Keratinocyte (primary cell): ENCODE data around the gene ZFYVE28. TPM values are rescaled to one million over a fixed set of nuclear protein-coding genes. Genes with fewer than 3 reads are reported as not detected.
"Not testable (repeated sequence)": the region's sequence is repeated elsewhere in the genome, so short reads cannot be mapped to it uniquely, and the experiment has no call there.

Experiments
- DNase-seq: peaks from one replicate; pipeline ENCODE4 v3.0.0-alpha.2; 2011; ENCODE audit warnings: low read depth, missing footprints, low spot score
- FAIRE-seq: peaks from 2 replicates; lab custom pipeline; 2011; peaks lifted over from hg19 to GRCh38; lab: Jason Lieb, UNC
- H2AFZ ChIP-seq: 2 replicates; pipeline ENCODE4 v1.6.0; 2012; ENCODE audit warnings: low read length, control low read depth, inconsistent platforms; ENCODE audit not compliant: control insufficient read depth
- H3K27ac ChIP-seq: 2 replicates; pipeline ENCODE4 v1.5.1; 2011; ENCODE audit warnings: low read length; ENCODE audit not compliant: control insufficient read depth, insufficient read depth
- H3K27me3 ChIP-seq: 3 replicates; pipeline ENCODE4 v1.6.0; 2011; ENCODE audit warnings: low read length; ENCODE audit not compliant: control insufficient read depth, insufficient read depth; ENCODE audit errors: extremely low read depth
- H3K36me3 ChIP-seq, 2 experiments: 2 replicates in 1 of 2; 3 replicates in 1 of 2; pipeline ENCODE4 v1.5.1; 2011; ENCODE audit warnings: low read length in 2 of 2, mild to moderate bottlenecking in 1 of 2; ENCODE audit not compliant: control insufficient read depth in 2 of 2, insufficient read depth in 2 of 2; ENCODE audit errors: extremely low read depth in 1 of 2
- H3K4me1 ChIP-seq: 3 replicates; pipeline ENCODE4 v1.5.1; 2011; ENCODE audit warnings: low read length; ENCODE audit not compliant: control insufficient read depth, insufficient read depth; ENCODE audit errors: extremely low read depth
- H3K4me2 ChIP-seq: 3 replicates; pipeline ENCODE4 v1.6.0; 2011; ENCODE audit warnings: low read depth, low read length; ENCODE audit not compliant: control insufficient read depth, insufficient read depth; ENCODE audit errors: extremely low read depth
- H3K4me3 ChIP-seq, 3 experiments: fragments of 200-600 bp in 1 of 3; sonication (generic) in 1 of 3; 2 replicates in 2 of 3; 3 replicates in 1 of 3; pipeline ENCODE4 v1.5.1; 2011 to 2016; ENCODE audit warnings: low read length in 3 of 3, mild to moderate bottlenecking in 3 of 3, control low read depth in 2 of 3, inconsistent platforms in 1 of 3, low read depth in 1 of 3, mixed read lengths in 1 of 3, mixed run types in 1 of 3, moderate library complexity in 1 of 3; ENCODE audit not compliant: control insufficient read depth in 2 of 3, insufficient read depth in 2 of 3; ENCODE audit errors: extremely low read depth in 1 of 3
- H3K79me2 ChIP-seq: 2 replicates; pipeline ENCODE4 v1.6.0; 2012; ENCODE audit warnings: low read length; ENCODE audit not compliant: control insufficient read depth, insufficient read depth
- H3K9ac ChIP-seq: 3 replicates; pipeline ENCODE4 v1.6.0; 2011; ENCODE audit warnings: low read length; ENCODE audit not compliant: control insufficient read depth, insufficient read depth; ENCODE audit errors: extremely low read depth
- H3K9me1 ChIP-seq: 3 replicates; pipeline ENCODE4 v1.6.0; 2011; ENCODE audit warnings: low read length; ENCODE audit not compliant: control insufficient read depth, insufficient read depth; ENCODE audit errors: extremely low read depth
- H3K9me3 ChIP-seq: 2 replicates; pipeline ENCODE4 v1.5.1; 2012; ENCODE audit warnings: low read depth, low read length; ENCODE audit not compliant: control insufficient read depth
- H4K20me1 ChIP-seq: 3 replicates; pipeline ENCODE4 v1.6.0; 2011; ENCODE audit warnings: low read length; ENCODE audit not compliant: control insufficient read depth, insufficient read depth; ENCODE audit errors: extremely low read depth
- CTCF ChIP-seq, 3 experiments: IDR thresholded peaks in 1 of 3; conservative IDR thresholded peaks in 1 of 3; optimal IDR thresholded peaks in 1 of 3; 2 replicates in 2 of 3; 3 replicates in 1 of 3; pipeline versions ENCODE3 to v1.5.1; 2011; ENCODE audit warnings: low read length in 3 of 3, mild to moderate bottlenecking in 3 of 3, moderate library complexity in 2 of 3, control low read depth in 1 of 3, inconsistent platforms in 1 of 3; ENCODE audit not compliant: insufficient read depth in 2 of 3; ENCODE audit errors: extremely low read depth in 1 of 3
- EZH2 ChIP-seq: IDR thresholded peaks from one replicate; pipeline ENCODE4 v1.6.1; 2012; ENCODE audit warnings: inconsistent platforms, mild to moderate bottlenecking, low read length, moderate library complexity
- dilution Hi-C: fragments of 300-500 bp; cut with MboI; formaldehyde crosslinking; loops from one replicate; pipeline ENCODE4 v1.7.0; 2020; ENCODE audit warnings: low sequenced_read_pairs; ENCODE audit not compliant: extremely low pct_ligation_motif_present
- polyA plus RNA-seq, 5 experiments: library from polyadenylated mRNA; depleted of rRNA in 3 of 5; stranded (reverse) in 3 of 5; stranded (forward) in 1 of 5; unstranded in 1 of 5; fragments of >200 nt; gene quantifications; 1 replicate in 1 of 5; 2 replicates in 3 of 5; 3 replicates in 1 of 5; pipeline versions ENCODE4 v1.2.1 to v1.2.3, GENCODE V29; 2011 to 2012; ENCODE audit warnings: missing spikeins in 2 of 5, low read depth in 1 of 5, low replicate concordance in 1 of 5

The ZFYVE28 gene
- polyA plus RNA-seq, 1 donor (not counting 4 experiments of a cell fraction or from before 2014, with no cell fraction given) = 0.33 TPM

- FAIRE-seq (no peak), DNase-seq (no peak)
- Histone ChIP-seq H2AFZ (no peak overlapping the region), H3K4me2 (no peak overlapping the region), H3K4me3 (no peak overlapping the region), H3K4me1 (no peaks in the 10 kb centered on the region), H4K20me1 (no peaks in the 10 kb centered on the region), H3K27ac (no peak overlapping the region), H3K27me3 (peaks cover 23% of the 10 kb centered on the region), H3K9ac (no peak overlapping the region), H3K79me2 (no peaks in the 10 kb centered on the region), H3K9me1 (no peaks in the 10 kb centered on the region), H3K36me3 (no peaks in the 10 kb centered on the region), H3K9me3 (no peaks in the 10 kb centered on the region)
- dilution Hi-C loops = no loop called here
- TF ChIP-seq CTCF (optimal IDR thresholded peaks at IDR 0.05 in 1 of 3, IDR thresholded peaks at IDR 0.05 in 1 of 3, conservative IDR thresholded peaks at IDR 0.05 in 1 of 3; ENCODE audit: extremely low read depth in 1 of 3, insufficient read depth in 2 of 3, low read length in 3 of 3) (no peak), EZH2 (no peak)
Measured at GRCh38 chr4:2384245-2384644, 34.2 kb downstream of the ZFYVE28 start.

- Histone ChIP-seq H3K79me2 (no peaks in the 10 kb centered on the region), H2AFZ (no peak overlapping the region), H3K4me3 (no peak overlapping the region), H3K27me3 (peaks cover 23% of the 10 kb centered on the region), H3K4me1 (no peaks in the 10 kb centered on the region), H4K20me1 (no peaks in the 10 kb centered on the region), H3K27ac (no peak overlapping the region), H3K9me3 (no peaks in the 10 kb centered on the region), H3K36me3 (no peaks in the 10 kb centered on the region), H3K9ac (no peak overlapping the region), H3K4me2 (no peak overlapping the region), H3K9me1 (no peaks in the 10 kb centered on the region)
- dilution Hi-C loops = no loop called here
- FAIRE-seq = no peak
- no peak for TF ChIP-seq CTCF (optimal IDR thresholded peaks at IDR 0.05 in 1 of 3, IDR thresholded peaks at IDR 0.05 in 1 of 3, conservative IDR thresholded peaks at IDR 0.05 in 1 of 3; ENCODE audit: extremely low read depth in 1 of 3, insufficient read depth in 2 of 3, low read length in 3 of 3)
- no peak for DNase-seq
Measured at GRCh38 chr4:2383760-2384159, 34.7 kb downstream of the ZFYVE28 start.

- H3K4me2 ChIP-seq, H4K20me1 ChIP-seq, H3K79me2 ChIP-seq, H3K27ac ChIP-seq, H3K9me3 ChIP-seq, dilution Hi-C loops, H3K9me1 ChIP-seq, H3K4me1 ChIP-seq, H2AFZ ChIP-seq, DNase-seq, H3K36me3 ChIP-seq, FAIRE-seq, H3K4me3 ChIP-seq, H3K9ac ChIP-seq: not testable (repeated sequence)
- peaks cover 22% of the 10 kb centered on the region for H3K27me3 ChIP-seq
Measured at GRCh38 chr4:2383220-2383631, 35.2 kb downstream of the ZFYVE28 start.

GRCh38 chr4:2382769-2383202 is 35.7 kb downstream of the ZFYVE28 start:
- H3K27ac ChIP-seq, H3K79me2 ChIP-seq, dilution Hi-C loops, H2AFZ ChIP-seq, H3K4me1 ChIP-seq, H3K36me3 ChIP-seq, H3K9me1 ChIP-seq, H3K9me3 ChIP-seq, FAIRE-seq, H3K4me3 ChIP-seq, DNase-seq, H3K4me2 ChIP-seq, H3K9ac ChIP-seq, H4K20me1 ChIP-seq: not testable (repeated sequence)
- H3K27me3 ChIP-seq = peaks cover 18% of the 10 kb centered on the region
